Effector CD8-positive, alpha-beta T cell (primary cell): ENCODE measurements around the gene LRRC36.
"Not testable (repeated sequence)": the region's sequence is repeated elsewhere in the genome, so short reads cannot be mapped to it uniquely, and the experiment has no call there.

ENCODE experiments used
- DNase-seq: peaks from one replicate; lab custom pipeline; 2025; lab: John Stamatoyannopoulos, UW

The LRRC36 gene

GRCh38 chr16:67342616-67343015, 16.0 kb downstream of the LRRC36 start:
- DNase-seq, result no peak

GRCh38 chr16:67345401-67345800, 18.8 kb downstream of the LRRC36 start:
- no peak for DNase-seq

GRCh38 chr16:67346341-67346740, 19.7 kb downstream of the LRRC36 start:
- no peak for DNase-seq

GRCh38 chr16:67349172-67349571, 22.6 kb downstream of the LRRC36 start:
- no peak for DNase-seq

- no peak for DNase-seq
Measured at GRCh38 chr16:67350324-67350723, 23.7 kb downstream of the LRRC36 start.

GRCh38 chr16:67352463-67352862, 25.8 kb downstream of the LRRC36 start:
- not testable (repeated sequence) for DNase-seq

- DNase-seq, result no peak
Measured at GRCh38 chr16:67356396-67356795, 29.8 kb downstream of the LRRC36 start.

- no peak for DNase-seq
Measured at GRCh38 chr16:67357561-67357960, 30.9 kb downstream of the LRRC36 start.

- DNase-seq, result not testable (repeated sequence)
Measured at GRCh38 chr16:67359540-67360269, 33.1 kb downstream of the LRRC36 start.

GRCh38 chr16:67361038-67361437, 34.4 kb downstream of the LRRC36 start:
- DNase-seq, result no peak

GRCh38 chr16:67364600-67365235, 38.1 kb downstream of the LRRC36 start:
- no peak for DNase-seq

GRCh38 chr16:67370661-67371060, 44.0 kb downstream of the LRRC36 start:
- DNase-seq, result no peak

- DNase-seq, result no peak
Measured at GRCh38 chr16:67372664-67373063, 46.0 kb downstream of the LRRC36 start.

GRCh38 chr16:67376012-67376411, 49.4 kb downstream of the LRRC36 start:
- DNase-seq, result not testable (repeated sequence)

- DNase-seq, result no peak
Measured at GRCh38 chr16:67378642-67379041, 52.0 kb downstream of the LRRC36 start.

- no peak for DNase-seq
Measured at GRCh38 chr16:67383284-67383683, 56.7 kb downstream of the LRRC36 start.

- DNase-seq, result no peak
Measured at GRCh38 chr16:67384778-67385510, 58.3 kb downstream of the LRRC36 start.

GRCh38 chr16:67386861-67387455, 60.3 kb downstream of the LRRC36 start:
- DNase-seq, result no peak

GRCh38 chr16:67387479-67388079, 61.0 kb downstream of the LRRC36 start:
- no peak for DNase-seq

- no peak for DNase-seq
Measured at GRCh38 chr16:67388191-67388590, 61.6 kb downstream of the LRRC36 start.

GRCh38 chr16:67388591-67388990, 62.0 kb downstream of the LRRC36 start:
- no peak for DNase-seq
